ENCODE measurements around the gene MRO. TPM values are rescaled to one million over a fixed set of nuclear protein-coding genes. Genes with fewer than 3 reads are reported as not detected.

MRO gene
- polyA plus RNA-seq, 1 of the 3 experiments (the other 2 are of a cell fraction): not detected

DNA sequence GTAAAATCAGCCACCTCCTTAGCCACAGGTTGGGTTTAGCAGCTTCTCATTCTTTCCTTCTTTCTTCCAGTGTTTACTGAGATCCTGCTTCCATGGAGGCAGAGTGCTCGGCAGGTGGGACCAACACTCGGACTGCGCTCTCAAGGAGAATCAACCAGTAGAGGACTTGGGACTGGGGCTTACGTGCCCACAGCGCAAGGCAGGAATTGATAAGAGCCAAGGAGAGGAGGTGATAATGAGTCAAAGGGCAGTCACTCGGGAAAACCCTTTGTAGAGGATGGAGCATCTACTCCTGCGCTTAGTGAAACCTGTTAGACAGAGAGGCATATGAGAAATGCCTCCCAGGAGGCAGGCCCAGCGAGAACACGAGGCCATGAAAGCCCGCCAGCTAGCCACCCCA, 2.9 kb upstream of the MRO start:
- Histone ChIP-seq H3F3A (replicated peaks; ENCODE audit: insufficient read depth) (no peaks in the 10 kb centered on the region), H3K27me3 (ENCODE audit: insufficient read depth) (no peaks in the 10 kb centered on the region; the same call in 1 of the 2 replicates), H4K20me1 (ENCODE audit: insufficient read depth) (no peaks in the 10 kb centered on the region), H3K4me3 (ENCODE audit: low read depth in 2 of 2, low read length in 1 of 2) (no peak overlapping the region), H3K4me1 (ENCODE audit: control insufficient read depth in 1 of 2, insufficient read depth in 2 of 2, low read depth in 1 of 2, low read length in 1 of 2) (peaks cover 0 to 5% of the 10 kb centered on the region in 2 experiments; a peak in 2 of 4 replicates), H3K9ac (no peak overlapping the region), H3K79me2 (ENCODE audit: insufficient read depth) (no peaks in the 10 kb centered on the region), H3K4me2 (no peak overlapping the region), H2AFZ (ENCODE audit: low read depth) (no peak overlapping the region), H3K9me2 (no peaks in the 10 kb centered on the region), H3K36me3 (replicated peaks in 1 of 2; ENCODE audit: control insufficient read depth in 1 of 2, insufficient read depth in 2 of 2, low read length in 1 of 2) (no peaks in the 10 kb centered on the region), H3K9me3 (no peaks in the 10 kb centered on the region), H3K27ac (ENCODE audit: low read depth in 2 of 2, low read length in 1 of 2) (no peak overlapping the region)
- DNase-seq: no peak
- WGBS (ENCODE audit: low lambda C conversion rate): 95% methylated on average over 8 of the region's 10 CpGs
- TF ChIP-seq ELF1 (IDR thresholded peaks at IDR 0.05) (no peak), RXRA (IDR thresholded peaks at IDR 0.05; ENCODE audit: borderline replicate concordance, low read depth) (no peak), YY1 (IDR thresholded peaks at IDR 0.05; ENCODE audit: low read depth) (no peak), TCF12 (IDR thresholded peaks at IDR 0.05) (no peak), FOXJ3 (CRISPR knock-in tag; IDR thresholded peaks at IDR 0.05) (no peak), NRF1 (IDR thresholded peaks at IDR 0.05; ENCODE audit: low read depth, low read length) (no peak), EZH2phosphoT487 (IDR thresholded peaks at IDR 0.05; ENCODE audit: borderline replicate concordance, low read depth) (no peak), POLR2AphosphoS5 (IDR thresholded peaks at IDR 0.05; ENCODE audit: low read depth, low read length) (no peak), MXI1 (IDR thresholded peaks at IDR 0.05; ENCODE audit: low read depth, low read length) (no peak), TEAD4 (IDR thresholded peaks at IDR 0.05; ENCODE audit: borderline replicate concordance, insufficient read depth) (no peak), GABPA (IDR thresholded peaks at IDR 0.05; ENCODE audit: low read depth) (no peak), FOSL2 (IDR thresholded peaks at IDR 0.05; ENCODE audit: borderline replicate concordance, low read depth) (no peak), RCOR1 (IDR thresholded peaks at IDR 0.05; ENCODE audit: low read length) (no peak), RAD21 (IDR thresholded peaks at IDR 0.05; ENCODE audit: low read length) (no peak)
- TF ChIP-seq, protein P1, sequence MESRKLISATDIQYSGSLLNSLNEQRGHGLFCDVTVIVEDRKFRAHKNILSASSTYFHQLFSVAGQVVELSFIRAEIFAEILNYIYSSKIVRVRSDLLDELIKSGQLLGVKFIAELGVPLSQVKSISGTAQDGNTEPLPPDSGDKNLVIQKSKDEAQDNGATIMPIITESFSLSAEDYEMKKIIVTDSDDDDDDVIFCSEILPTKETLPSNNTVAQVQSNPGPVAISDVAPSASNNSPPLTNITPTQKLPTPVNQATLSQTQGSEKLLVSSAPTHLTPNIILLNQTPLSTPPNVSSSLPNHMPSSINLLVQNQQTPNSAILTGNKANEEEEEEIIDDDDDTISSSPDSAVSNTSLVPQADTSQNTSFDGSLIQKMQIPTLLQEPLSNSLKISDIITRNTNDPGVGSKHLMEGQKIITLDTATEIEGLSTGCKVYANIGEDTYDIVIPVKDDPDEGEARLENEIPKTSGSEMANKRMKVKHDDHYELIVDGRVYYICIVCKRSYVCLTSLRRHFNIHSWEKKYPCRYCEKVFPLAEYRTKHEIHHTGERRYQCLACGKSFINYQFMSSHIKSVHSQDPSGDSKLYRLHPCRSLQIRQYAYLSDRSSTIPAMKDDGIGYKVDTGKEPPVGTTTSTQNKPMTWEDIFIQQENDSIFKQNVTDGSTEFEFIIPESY (IDR thresholded peaks at IDR 0.05; ENCODE audit: borderline replicate concordance, low read depth): no peak
- TF ChIP-seq, protein P2, sequence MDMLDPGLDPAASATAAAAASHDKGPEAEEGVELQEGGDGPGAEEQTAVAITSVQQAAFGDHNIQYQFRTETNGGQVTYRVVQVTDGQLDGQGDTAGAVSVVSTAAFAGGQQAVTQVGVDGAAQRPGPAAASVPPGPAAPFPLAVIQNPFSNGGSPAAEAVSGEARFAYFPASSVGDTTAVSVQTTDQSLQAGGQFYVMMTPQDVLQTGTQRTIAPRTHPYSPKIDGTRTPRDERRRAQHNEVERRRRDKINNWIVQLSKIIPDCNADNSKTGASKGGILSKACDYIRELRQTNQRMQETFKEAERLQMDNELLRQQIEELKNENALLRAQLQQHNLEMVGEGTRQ (IDR thresholded peaks at IDR 0.05; ENCODE audit: borderline replicate concordance, low read depth, low read length): no peak
- TF ChIP-seq, protein P3, sequence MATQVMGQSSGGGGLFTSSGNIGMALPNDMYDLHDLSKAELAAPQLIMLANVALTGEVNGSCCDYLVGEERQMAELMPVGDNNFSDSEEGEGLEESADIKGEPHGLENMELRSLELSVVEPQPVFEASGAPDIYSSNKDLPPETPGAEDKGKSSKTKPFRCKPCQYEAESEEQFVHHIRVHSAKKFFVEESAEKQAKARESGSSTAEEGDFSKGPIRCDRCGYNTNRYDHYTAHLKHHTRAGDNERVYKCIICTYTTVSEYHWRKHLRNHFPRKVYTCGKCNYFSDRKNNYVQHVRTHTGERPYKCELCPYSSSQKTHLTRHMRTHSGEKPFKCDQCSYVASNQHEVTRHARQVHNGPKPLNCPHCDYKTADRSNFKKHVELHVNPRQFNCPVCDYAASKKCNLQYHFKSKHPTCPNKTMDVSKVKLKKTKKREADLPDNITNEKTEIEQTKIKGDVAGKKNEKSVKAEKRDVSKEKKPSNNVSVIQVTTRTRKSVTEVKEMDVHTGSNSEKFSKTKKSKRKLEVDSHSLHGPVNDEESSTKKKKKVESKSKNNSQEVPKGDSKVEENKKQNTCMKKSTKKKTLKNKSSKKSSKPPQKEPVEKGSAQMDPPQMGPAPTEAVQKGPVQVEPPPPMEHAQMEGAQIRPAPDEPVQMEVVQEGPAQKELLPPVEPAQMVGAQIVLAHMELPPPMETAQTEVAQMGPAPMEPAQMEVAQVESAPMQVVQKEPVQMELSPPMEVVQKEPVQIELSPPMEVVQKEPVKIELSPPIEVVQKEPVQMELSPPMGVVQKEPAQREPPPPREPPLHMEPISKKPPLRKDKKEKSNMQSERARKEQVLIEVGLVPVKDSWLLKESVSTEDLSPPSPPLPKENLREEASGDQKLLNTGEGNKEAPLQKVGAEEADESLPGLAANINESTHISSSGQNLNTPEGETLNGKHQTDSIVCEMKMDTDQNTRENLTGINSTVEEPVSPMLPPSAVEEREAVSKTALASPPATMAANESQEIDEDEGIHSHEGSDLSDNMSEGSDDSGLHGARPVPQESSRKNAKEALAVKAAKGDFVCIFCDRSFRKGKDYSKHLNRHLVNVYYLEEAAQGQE (IDR thresholded peaks at IDR 0.05; ENCODE audit: low read depth, low read length): no peak
- TF ChIP-seq, protein P4, sequence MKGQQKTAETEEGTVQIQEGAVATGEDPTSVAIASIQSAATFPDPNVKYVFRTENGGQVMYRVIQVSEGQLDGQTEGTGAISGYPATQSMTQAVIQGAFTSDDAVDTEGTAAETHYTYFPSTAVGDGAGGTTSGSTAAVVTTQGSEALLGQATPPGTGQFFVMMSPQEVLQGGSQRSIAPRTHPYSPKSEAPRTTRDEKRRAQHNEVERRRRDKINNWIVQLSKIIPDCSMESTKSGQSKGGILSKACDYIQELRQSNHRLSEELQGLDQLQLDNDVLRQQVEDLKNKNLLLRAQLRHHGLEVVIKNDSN (IDR thresholded peaks at IDR 0.05; ENCODE audit: borderline replicate concordance, low read depth): no peak
- TF ChIP-seq, protein P5, sequence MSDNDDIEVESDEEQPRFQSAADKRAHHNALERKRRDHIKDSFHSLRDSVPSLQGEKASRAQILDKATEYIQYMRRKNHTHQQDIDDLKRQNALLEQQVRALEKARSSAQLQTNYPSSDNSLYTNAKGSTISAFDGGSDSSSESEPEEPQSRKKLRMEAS (IDR thresholded peaks at IDR 0.05; ENCODE audit: low read depth): no peak
- POLR2A ChIA-PET: no interaction called here
- CTCF ChIA-PET: interaction anchor here (2.0 kb wide), 1 partner anchor 287 kb away, joined by 5 read pairs; no protein-coding TSS in a partner anchor

Data from SK-N-SH (cell line).